TTC549 (cell line): ENCODE data around the gene CCDC92.

Source experiments
- FAIRE-seq: peaks from 2 replicates; lab custom pipeline; 2012; peaks lifted over from hg19 to GRCh38; lab: Jason Lieb, UNC

The CCDC92 gene

GRCh38 chr12:123972457-123973401 lies at the start of gene CCDC92, which contains the start of gene ZNF664:
TSS of gene CCDC92 (minus strand) at chr12:123972831. CDS start at chr12:123944305, 28,526 bp downstream.
TSS of gene ZNF664 (plus strand) at chr12:123973215. CDS start at chr12:124012145, 38,930 bp downstream.
- no peak for FAIRE-seq

GRCh38 chr12:124022161-124022560 lies 49.5 kb upstream of the CCDC92 start:
- FAIRE-seq = no peak

- FAIRE-seq = no peak
Observed at GRCh38 chr12:124021007-124021406, 48.4 kb upstream of the CCDC92 start.

GRCh38 chr12:124020514-124020949 lies 47.9 kb upstream of the CCDC92 start:
- FAIRE-seq = no peak

GRCh38 chr12:124019115-124019514 lies 46.5 kb upstream of the CCDC92 start:
- no peak for FAIRE-seq

- FAIRE-seq = no peak
Observed at GRCh38 chr12:124018539-124018938, 45.9 kb upstream of the CCDC92 start.

- FAIRE-seq = no peak
Observed at GRCh38 chr12:124017064-124017463, 44.4 kb upstream of the CCDC92 start.

GRCh38 chr12:124015494-124016461 lies 43.1 kb upstream of the CCDC92 start:
- no peak for FAIRE-seq

GRCh38 chr12:124013073-124013472 lies 40.4 kb upstream of the CCDC92 start:
- FAIRE-seq = no peak

GRCh38 chr12:124011435-124012115 lies 38.9 kb upstream of the CCDC92 start:
- FAIRE-seq = no peak

GRCh38 chr12:124010687-124011086 lies 38.1 kb upstream of the CCDC92 start:
- FAIRE-seq = no peak

GRCh38 chr12:124009781-124010180 lies 37.1 kb upstream of the CCDC92 start:
- FAIRE-seq = no peak

- FAIRE-seq = no peak
Observed at GRCh38 chr12:124008595-124008994, 36.0 kb upstream of the CCDC92 start.

- no peak for FAIRE-seq
Observed at GRCh38 chr12:124007826-124008570, 35.4 kb upstream of the CCDC92 start.

GRCh38 chr12:124006846-124007713 lies 34.4 kb upstream of the CCDC92 start:
- no peak for FAIRE-seq

GRCh38 chr12:124006085-124006845 lies 33.6 kb upstream of the CCDC92 start:
- no peak for FAIRE-seq

- FAIRE-seq = no peak
Observed at GRCh38 chr12:124004233-124004875, 31.7 kb upstream of the CCDC92 start.

- no peak for FAIRE-seq
Observed at GRCh38 chr12:124002654-124003053, 30.0 kb upstream of the CCDC92 start.
